H54 (cell line): ENCODE results near the gene GSTT2.
"Not testable (repeated sequence)": the region's sequence is repeated elsewhere in the genome, so short reads cannot be mapped to it uniquely, and the experiment has no call there.

Experiments used
- DNase-seq: peaks from one replicate; pipeline ENCODE4 v3.0.0; 2011; ENCODE audit warnings: low spot score, mixed read lengths; ENCODE audit not compliant: insufficient read length
- FAIRE-seq: peaks from 3 replicates; lab custom pipeline; 2011; peaks lifted over from hg19 to GRCh38; lab: Jason Lieb, UNC
- POLR2A ChIP-seq: IDR thresholded peaks from 2 replicates; pipeline ENCODE4 v1.6.1; 2011; ENCODE audit warnings: low read depth, mild to moderate bottlenecking, low read length

Gene GSTT2

GRCh38 chr22:23997092-23997491 is 17.2 kb downstream of the GSTT2 start:
- DNase-seq, result no peak
- no peak for TF ChIP-seq POLR2A
- no peak for FAIRE-seq

DNA sequence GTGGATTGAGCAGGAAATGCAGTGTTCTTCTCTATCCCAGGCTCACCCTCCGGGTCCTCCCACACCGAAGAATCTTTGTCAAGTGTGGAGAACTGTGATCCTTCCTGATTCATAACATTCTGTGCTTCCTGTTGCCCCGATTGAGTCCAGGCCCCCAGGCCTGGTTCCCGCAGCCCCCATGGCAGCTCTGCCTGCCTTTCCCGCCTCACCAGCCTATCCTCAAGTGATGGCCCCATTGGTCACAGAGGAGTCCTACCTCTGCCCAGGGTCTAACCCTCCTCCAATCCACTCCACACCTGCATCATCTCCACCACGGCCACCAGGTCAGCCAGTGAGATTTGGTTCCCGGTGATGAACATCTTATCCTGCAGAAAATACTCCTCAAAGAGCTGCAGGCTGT is 19.8 kb downstream of the GSTT2 start:
- not testable (repeated sequence) for DNase-seq, FAIRE-seq

- FAIRE-seq (no peak), DNase-seq (no peak)
- TF ChIP-seq POLR2A, result no peak
Measured at GRCh38 chr22:24001314-24001713, 21.4 kb downstream of the GSTT2 start.

- no peak for TF ChIP-seq POLR2A
- FAIRE-seq, result no peak
Measured at GRCh38 chr22:24002272-24002671, 22.3 kb downstream of the GSTT2 start.

DNA sequence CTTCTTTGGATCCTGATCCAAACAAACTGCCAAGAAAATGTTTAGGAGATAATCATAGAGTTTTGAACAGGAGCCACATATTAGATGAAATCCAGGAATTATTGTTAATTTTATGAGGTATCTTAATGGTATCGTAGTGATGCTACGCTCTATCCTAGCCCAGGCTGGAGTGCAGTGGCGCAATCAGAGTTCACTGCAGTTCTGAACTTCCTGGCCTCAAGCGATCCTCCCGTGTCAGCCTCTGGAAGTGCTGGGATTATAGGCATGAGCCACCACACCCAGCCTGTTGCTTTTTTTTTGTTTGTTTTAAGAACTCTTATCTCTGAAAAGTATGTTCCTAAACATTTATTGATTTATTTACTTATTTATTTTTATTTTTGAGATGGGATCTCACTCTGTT is 22.9 kb downstream of the GSTT2 start:
- no peak for FAIRE-seq
- TF ChIP-seq POLR2A, result no peak
- DNase-seq, result no peak

More at GRCh38 chr22:24002272-24002671, 22.3 kb downstream of the GSTT2 start:
- DNase-seq, result no peak

- DNase-seq (no peak), FAIRE-seq (no peak)
- no peak for TF ChIP-seq POLR2A
Measured at GRCh38 chr22:24003887-24004286, 24.0 kb downstream of the GSTT2 start.

GRCh38 chr22:24005201-24005600 is 25.3 kb downstream of the GSTT2 start, which contains the start of gene GSTT4:
GSTT4 (minus strand) TSS chr22:24005453; CDS start chr22:24005356, 97 bp downstream.
- no peak for FAIRE-seq
- no peak for DNase-seq
- no peak for TF ChIP-seq POLR2A

- FAIRE-seq (no peak), DNase-seq (no peak)
- TF ChIP-seq POLR2A, result no peak
Measured at GRCh38 chr22:24006207-24006913, 26.4 kb downstream of the GSTT2 start.

DNA sequence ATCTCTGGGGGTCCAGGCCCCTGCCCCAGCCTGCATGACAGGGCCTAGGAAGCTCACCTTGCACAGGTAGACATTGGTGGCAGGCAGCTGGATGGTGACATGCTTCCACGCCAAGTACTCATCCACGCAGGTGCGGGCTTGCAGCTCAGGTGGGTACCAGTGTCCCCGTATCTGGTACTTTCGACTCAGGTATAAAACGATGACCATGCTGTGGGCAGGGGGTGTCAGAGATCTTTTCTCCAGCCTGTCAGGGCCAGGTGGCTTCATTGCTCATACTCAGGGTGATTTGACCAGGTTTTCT is 26.9 kb downstream of the GSTT2 start:
- FAIRE-seq, result no peak
- no peak for TF ChIP-seq POLR2A

DNA sequence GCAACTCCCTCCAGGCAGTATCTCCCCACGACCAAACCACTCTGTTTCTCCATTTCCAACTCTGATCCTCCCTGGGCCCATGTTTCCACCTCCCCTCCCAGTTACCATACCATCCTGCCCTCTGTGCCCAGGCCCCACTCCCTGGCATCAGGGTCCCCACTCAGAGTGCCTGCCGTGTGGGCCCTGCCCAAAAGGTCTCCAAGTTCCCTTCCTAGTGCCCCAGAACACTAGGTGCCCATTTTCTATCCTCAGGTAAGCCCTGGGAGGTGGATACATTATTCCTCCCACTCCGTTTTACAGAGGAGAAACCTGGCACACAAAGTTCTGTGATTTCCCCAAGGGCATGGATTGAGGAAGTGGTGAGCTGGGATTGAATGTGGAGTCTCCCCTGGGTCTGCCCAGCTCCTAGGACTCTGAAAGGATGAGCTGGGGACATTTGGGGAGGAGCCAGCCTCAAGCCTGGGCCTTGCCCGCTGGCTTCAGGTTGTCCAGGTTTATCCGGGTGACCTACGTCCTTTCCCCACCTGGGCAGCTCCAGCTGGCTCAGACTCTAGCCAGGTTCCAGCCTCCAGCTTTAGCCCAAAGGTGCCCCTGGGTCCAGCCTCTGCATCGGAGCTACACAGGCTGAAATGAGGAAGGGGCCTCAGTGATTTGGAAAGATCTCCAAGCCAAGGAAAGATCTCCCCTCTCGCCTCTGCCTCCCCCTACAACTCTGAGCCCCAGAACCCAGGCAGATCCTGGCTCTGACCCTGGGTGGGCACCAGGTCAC is 27.5 kb downstream of the GSTT2 start:
- FAIRE-seq (no peak), DNase-seq (no peak)
- no peak for TF ChIP-seq POLR2A

More for the DNA sequence above, 26.9 kb downstream of the GSTT2 start:
- DNase-seq, result no peak

DNA sequence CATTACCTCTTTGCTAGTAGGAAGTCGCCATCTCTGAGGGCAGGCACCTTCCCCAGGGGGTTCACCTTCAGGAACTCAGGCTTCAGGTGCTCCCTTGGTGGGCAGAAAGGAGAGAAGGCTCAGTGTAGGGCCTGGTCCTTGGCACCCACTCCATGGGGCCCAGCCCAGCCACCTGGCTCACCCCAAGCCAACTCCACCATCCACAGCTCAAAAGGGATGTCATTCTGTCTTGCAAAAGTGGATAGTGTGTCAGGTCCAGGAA is 28.0 kb downstream of the GSTT2 start:
- no peak for TF ChIP-seq POLR2A
- DNase-seq (no peak), FAIRE-seq (no peak)

DNA sequence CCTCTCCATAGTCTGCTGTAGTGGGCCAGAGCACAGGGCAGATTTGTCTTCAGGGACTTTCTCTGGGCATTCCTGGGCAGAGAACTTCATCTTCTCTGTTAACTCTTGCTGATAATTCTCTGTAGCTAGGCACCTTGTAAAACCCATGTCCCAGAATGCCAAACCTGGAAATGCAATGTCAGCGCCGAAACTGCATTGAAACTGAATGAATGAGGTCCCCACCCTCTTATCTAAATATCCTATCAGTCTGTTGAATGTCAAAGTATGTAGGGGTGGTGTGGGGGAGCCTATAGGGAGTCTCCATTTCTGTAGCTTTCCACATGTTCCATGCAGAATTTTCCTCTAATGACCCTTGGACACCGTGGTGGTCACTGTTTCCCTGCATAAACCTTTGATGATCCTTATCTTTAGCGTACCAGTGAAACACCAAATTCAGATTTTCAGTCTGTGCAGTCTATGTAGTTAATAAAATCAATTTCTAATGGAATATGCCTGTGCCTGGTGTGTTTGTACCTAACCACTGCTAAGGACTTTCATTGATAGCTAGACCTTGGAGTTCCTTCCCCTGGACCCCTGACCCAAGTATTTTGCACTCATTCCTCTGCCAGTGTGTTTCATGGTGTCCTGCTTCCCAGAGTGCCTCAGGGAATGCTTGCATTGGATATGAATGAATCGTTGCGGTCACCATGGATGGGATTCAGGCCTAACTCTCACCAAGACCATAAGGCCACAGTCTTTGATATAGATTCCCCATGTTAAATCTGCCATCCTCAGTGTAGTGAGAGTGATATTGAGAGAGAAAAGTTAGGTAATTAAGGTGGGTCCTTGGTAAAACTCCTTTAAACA is 28.7 kb downstream of the GSTT2 start:
- no peak for DNase-seq
- no peak for TF ChIP-seq POLR2A

DNA sequence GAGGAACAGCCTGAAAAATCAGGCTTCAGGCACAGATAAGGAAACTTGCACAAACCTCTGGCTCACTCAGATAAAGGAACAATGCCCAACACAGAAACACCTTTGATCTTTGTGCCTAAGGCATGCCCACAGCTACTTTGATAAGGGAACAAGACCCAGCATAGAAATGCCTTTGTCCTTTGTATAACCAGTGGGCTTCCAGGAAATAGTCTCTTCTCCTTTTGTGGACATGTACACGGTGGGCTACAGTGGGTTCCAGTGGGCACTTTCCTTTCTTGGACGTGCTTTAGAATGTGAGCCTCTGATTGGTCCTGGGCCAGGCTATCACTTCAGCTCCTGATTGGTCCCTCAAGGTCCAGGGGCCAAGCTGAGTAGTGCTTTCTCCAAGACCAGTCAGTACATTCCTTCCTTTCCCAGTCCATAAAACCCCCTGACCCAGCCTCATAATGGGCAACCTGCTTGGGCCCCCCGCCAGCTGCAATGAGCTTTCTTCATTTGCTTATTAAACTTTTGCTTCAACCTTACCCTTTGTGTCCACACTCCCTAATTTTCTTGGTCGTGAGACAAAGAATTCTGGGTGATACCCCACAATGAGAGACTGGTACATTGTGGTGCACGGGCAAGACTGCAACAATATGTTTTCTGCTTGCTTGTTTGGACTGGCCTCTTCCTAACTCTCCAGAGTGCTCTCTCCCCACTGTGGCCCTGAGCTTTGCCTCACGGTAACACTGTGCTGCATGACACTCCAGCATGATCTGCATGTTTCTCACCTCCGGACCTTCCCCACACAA is 29.5 kb downstream of the GSTT2 start:
- TF ChIP-seq POLR2A, result no peak
- no peak for FAIRE-seq
- no peak for DNase-seq

More for the DNA sequence above, 28.7 kb downstream of the GSTT2 start:
- FAIRE-seq, result no peak
